Measurements from ENCODE around the gene UBE2D1. TPM values are rescaled to one million over a fixed set of nuclear protein-coding genes. Genes with fewer than 3 reads are reported as not detected.

Gene UBE2D1
- total and polyA plus RNA-seq, 9 of the 15 experiments (the other 6 are each of a cell fraction or from before 2014, with no cell fraction given), result 4.1 to 24.4 (median 12.3) TPM

DNA sequence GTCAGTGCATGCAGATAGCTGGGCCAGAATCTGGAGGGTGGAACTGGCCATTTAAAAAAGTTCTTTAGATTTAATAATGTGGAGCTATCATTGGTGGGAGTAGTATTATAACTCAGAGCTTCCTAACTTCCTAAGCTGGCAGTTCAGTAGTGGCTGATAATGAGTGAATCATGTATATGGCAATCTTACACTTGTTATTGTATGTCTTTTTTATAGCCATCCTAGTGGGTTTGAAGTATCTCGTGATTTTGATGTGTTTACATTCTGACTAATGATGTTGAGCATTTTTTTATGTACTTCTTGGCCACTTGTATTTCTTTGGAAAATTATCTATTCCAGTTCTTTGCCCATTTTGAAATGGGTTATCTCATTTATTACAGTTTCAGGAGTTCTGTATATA is 65.8 kb downstream of the UBE2D1 start:
- 67% methylated on average over 1 of the region's 1 CpG for WGBS (ENCODE audit: insufficient coverage, low coverage, missing lambda C conversion rate)
- ChIA-PET POLR2A (interaction anchor here (0.6 kb wide), 1 partner anchor 9 kb away, joined by 4 read pairs; no protein-coding TSS in a partner anchor), CTCF (ENCODE audit: low intra/inter-chr PET ratio) (no interaction called here)
- no peak overlapping the region for H2AFZ ChIP-seq (ENCODE audit: low read depth, low read length)
- H3K9ac ChIP-seq (ENCODE audit: insufficient read depth in 1 of 2, low read depth in 2 of 2, low read length in 2 of 2), result no peak overlapping the region
- ATAC-seq, result no peak
- H3K27me3 ChIP-seq (ENCODE audit: control insufficient read depth in 2 of 2, insufficient read depth in 2 of 2, low read length in 2 of 2), result no peaks in the 10 kb centered on the region
- no peak for DNase-seq (ENCODE audit: extremely low read depth in 1 of 4, low spot score in 3 of 4)
- no peak overlapping the region for H3K27ac ChIP-seq (ENCODE audit: extremely low read depth, low read depth, low read length)
- intact Hi-C loops (cut with micrococcal nuclease) (no loop called here), in situ Hi-C loops (cut with MboI) (no loop called here)
- H3K4me1 ChIP-seq (replicated peaks in 1 of 2; ENCODE audit: control insufficient read depth in 2 of 2, insufficient read depth in 2 of 2, low read length in 2 of 2), result no peaks in the 10 kb centered on the region
- no peaks in the 10 kb centered on the region for H3K9me1 ChIP-seq (ENCODE audit: control insufficient read depth, insufficient read depth, low read length)
- peak; percentile 35 for FAIRE-seq
- H3K9me3 ChIP-seq (replicated peaks; ENCODE audit: control insufficient read depth, insufficient read depth, low read depth, low read length), result no peaks in the 10 kb centered on the region
- H3K79me2 ChIP-seq (ENCODE audit: control insufficient read depth, insufficient read depth, low read length), result no peaks in the 10 kb centered on the region
- no peak overlapping the region for H3K4me3 ChIP-seq
- H3K4me2 ChIP-seq (ENCODE audit: insufficient read depth, low read length), result no peak overlapping the region
- TF ChIP-seq ZNF449 (CRISPR knock-in tag; IDR thresholded peaks at IDR 0.05) (no peak), SP2 (IDR thresholded peaks at IDR 0.05; ENCODE audit: extremely low read depth, low read depth, low read length, poor library complexity, severe bottlenecking) (no peak), ZNF445 (CRISPR knock-in tag; IDR thresholded peaks at IDR 0.05; ENCODE audit: low read depth) (no peak), ZNF589 (CRISPR knock-in tag; IDR thresholded peaks at IDR 0.05; ENCODE audit: low read depth) (no peak), ZNF740 (CRISPR knock-in tag; IDR thresholded peaks at IDR 0.05) (no peak), ZNF740 (tag; IDR thresholded peaks at IDR 0.05) (no peak), DEAF1 (CRISPR knock-in tag; IDR thresholded peaks at IDR 0.05) (no peak), ZNF140 (CRISPR knock-in tag; IDR thresholded peaks at IDR 0.05) (no peak), SOX6 (IDR thresholded peaks at IDR 0.05) (no peak), ZFP36 (IDR thresholded peaks at IDR 0.05; ENCODE audit: low read depth, low read length, partially characterized antibody) (no peak), SRSF7 (optimal IDR thresholded peaks at IDR 0.05; ENCODE audit: low read depth, low read length) (no peak), FOXP1 (CRISPR knock-in tag; IDR thresholded peaks at IDR 0.05) (no peak), RERE (CRISPR knock-in tag; IDR thresholded peaks at IDR 0.05; ENCODE audit: borderline replicate concordance) (no peak)
- no TSS peak for BruUV-seq (replicated peaks)
- no peaks in the 10 kb centered on the region for H4K20me1 ChIP-seq (replicated peaks; ENCODE audit: control insufficient read depth, insufficient read depth, low read length)
- H3K36me3 ChIP-seq (ENCODE audit: control insufficient read depth, insufficient read depth, low read length), result peaks cover 32% of the 10 kb centered on the region; the same call in 2 of the 3 replicates

Measured in K562 (cell line).